HG02938 (cell line): Measurements from ENCODE around the gene PPARA.

Experiments
- ATAC-seq: cut with Tn5 transposase; IDR thresholded peaks from one replicate; pipeline ENCODE4 v1.9.1; 2021; ENCODE audit warnings: mild to moderate bottlenecking, moderate library complexity; ENCODE audit not compliant: unreplicated experiment

PPARA gene

GRCh38 chr22:46202897-46203600 lies 52.7 kb downstream of the PPARA start:
- ATAC-seq: no peak

GRCh38 chr22:46203601-46203980 lies 53.3 kb downstream of the PPARA start:
- ATAC-seq: no peak

- ATAC-seq: no peak
Observed at GRCh38 chr22:46209262-46209661, 58.9 kb downstream of the PPARA start.

DNA sequence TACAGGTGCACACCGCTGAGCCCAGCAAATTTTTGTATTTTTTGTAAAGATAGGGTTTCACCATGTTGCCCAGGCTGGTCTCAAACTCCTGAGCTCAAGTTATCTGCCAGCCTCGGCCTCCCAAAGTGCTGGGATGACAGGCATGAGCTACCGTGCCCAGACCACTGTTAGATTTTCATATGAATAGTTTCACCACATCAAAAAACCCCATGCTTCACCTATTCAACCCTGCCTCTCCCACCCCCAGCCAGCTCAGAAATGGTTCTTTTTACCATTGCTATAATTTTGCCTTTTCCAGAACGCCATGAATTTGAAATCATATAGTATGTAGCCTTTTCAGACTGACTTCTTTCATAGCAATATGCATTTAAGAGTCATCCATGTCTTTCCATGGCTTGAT lies 61.9 kb downstream of the PPARA start:
- no peak for ATAC-seq

DNA sequence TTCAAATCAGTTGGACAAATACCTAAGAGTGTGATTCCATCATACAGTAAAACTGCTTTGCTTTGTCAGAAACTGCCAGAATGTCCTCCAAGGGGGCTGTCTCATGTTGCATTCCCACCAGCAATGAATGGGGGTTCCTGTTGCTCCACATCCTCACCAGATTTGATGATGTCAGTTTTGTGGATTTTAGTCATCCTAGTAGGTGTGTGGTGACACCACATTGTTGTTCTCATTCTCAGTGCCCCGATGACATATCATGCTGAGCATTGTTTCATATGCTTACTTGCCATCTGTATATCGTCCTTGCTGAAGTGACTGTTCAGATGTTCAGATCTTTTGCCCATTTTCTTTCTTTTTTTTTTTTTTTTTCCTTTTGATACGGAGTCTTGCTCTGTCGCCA lies 62.7 kb downstream of the PPARA start:
- no peak for ATAC-seq

- ATAC-seq: no peak
Observed at GRCh38 chr22:46214149-46214548, 63.8 kb downstream of the PPARA start.

- no peak for ATAC-seq
Observed at GRCh38 chr22:46214616-46215015, 64.3 kb downstream of the PPARA start.

- ATAC-seq: no peak
Observed at GRCh38 chr22:46219636-46220035, 69.3 kb downstream of the PPARA start.

DNA sequence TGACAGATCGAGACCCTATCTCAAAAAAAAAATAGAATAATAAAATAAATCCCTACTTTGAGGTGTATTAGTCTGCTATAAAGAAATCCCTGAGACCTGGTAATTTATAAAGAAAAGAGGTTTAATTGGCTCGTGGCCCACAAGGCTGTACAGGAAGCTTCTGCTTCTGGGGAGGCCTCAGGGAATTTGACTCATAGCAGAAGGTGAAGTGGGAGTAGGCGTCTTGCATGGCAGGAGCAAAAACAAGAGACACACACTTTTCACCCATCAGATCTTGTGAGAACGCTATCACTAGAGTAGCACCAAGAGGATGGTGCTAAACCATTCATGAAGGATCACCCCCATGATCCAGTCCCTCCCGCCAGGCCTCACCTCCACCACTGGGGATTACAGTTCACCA lies 70.6 kb downstream of the PPARA start:
- no peak for ATAC-seq

- no peak for ATAC-seq
Observed at GRCh38 chr22:46224044-46224897, 73.9 kb downstream of the PPARA start.

DNA sequence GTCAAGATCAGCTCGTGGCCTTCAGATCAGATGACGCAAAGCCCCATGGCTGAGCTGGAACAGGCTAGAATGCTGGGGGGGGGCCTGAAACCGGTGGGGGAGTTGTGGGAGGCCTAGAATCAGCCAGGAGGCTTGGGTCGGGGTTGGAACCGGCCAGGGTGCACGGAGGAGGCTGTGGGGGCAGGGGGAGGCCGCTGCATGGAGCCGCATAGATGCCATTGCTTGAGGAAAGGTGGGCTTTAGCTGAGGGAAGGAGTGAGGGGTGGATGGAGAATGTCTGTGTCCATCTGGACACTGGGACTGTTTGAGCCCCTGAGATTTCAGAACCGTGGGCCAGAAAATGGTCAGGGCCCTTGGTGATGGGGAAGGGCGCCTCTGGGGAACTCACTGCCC lies 74.6 kb downstream of the PPARA start:
- no peak for ATAC-seq

GRCh38 chr22:46225631-46226030 lies 75.3 kb downstream of the PPARA start:
- no peak for ATAC-seq

GRCh38 chr22:46226577-46226976 lies 76.3 kb downstream of the PPARA start:
- ATAC-seq: no peak

DNA sequence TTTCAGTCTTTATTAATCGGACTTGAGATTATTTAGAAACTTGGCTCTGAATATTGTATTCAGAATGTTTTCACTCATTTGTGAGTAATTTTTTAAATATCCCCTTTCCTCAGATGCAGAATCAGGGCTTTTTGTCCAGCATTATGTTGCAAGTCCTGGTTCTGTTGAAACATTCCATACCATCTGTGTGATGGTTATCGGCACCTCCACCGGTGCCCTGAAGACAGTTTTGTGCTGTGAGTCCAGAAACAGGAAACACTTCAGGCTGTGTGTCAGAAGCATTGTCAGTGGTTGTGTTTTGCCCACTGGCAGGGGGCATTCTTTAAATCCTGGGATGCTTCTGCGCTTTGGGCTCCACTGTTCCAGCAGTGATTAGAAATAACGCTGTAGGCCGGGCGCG lies 79.4 kb downstream of the PPARA start:
- ATAC-seq: no peak

DNA sequence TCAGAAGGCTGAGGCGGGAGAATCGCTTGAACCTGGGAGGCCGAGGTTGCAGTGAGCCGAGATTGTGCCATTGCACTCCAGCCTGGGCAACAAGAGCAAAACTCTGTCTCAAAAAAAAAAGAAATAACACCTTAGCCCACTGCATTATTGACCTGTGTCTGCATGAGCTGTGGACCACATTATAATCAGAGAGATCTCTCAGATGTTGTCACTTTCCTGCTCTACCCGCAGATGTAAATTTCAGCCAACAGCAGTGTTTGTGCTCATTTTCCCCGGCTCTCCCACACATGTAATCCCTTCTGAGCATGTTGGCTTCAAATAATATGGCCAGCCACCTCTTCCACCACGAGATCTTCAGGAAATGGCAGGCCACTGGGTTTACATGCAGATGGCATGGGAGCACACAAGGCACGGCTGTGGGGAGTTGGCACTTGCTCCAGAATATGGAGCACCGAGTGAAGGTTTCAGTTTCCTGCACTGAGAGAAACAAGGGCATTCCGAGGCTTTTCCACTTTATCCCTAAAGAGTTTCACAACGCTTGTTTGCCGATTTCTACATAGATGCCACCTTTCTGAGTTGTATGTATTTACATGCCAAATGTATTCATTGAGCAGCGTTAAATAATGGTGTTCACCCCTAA lies 80.1 kb downstream of the PPARA start:
- ATAC-seq: no peak

DNA sequence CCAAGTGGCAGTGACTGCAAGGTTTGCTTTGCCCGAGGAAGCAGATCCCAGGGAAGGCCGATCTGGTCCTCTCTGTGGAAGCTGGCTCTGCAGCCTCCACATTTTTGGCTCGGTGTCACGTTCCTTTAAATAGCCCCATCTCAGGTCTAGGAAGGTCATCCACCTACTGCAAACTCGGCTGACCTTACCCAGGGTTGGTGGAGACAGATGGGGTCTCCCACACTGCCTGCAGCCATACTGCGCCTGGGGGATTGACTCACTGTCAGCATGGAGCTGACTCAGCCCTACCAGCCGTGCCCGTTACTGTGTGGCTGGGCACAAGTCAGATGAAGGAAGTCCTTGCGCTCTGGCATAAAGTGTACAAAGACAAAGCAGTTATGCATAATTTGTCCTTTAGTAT lies 82.9 kb downstream of the PPARA start:
- no peak for ATAC-seq

- no peak for ATAC-seq
Observed at GRCh38 chr22:46234969-46235368, 84.6 kb downstream of the PPARA start.

DNA sequence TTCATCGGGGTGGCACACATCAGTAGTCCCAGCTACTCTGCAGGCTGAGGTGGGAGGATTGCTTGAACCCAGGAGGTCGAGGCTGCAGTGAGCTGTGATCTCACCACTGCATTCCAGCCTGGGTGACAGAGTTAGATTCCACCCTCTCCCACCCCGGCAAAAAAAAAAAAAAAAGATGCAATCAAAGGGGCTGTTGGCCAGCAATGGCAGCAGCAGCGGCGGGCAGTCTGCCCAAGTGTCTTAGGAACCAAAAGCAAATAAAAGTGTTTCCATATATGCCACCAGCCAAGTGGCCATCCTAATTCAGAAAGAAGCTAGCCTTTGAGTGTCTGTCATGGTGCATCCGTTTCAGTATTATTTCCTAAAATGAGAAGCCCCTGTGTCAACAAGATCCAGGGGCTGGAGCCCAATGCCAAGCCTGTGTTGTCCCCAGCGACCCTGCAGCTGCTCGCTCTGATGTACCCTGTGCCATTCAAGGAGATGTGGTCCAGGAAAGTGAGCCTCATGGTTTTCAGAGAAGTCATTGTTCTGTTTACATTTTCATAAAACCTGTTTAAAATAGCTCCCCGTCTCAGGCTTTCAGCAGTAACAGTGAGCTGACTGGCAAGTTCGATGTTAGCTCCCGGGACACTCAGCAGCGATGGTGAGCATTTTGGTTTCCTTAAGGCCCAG lies 87.3 kb downstream of the PPARA start:
- no peak for ATAC-seq

GRCh38 chr22:46238541-46238940 lies 88.2 kb downstream of the PPARA start:
- ATAC-seq: no peak

- no peak for ATAC-seq
Observed at GRCh38 chr22:46239261-46240048, 89.1 kb downstream of the PPARA start.

DNA sequence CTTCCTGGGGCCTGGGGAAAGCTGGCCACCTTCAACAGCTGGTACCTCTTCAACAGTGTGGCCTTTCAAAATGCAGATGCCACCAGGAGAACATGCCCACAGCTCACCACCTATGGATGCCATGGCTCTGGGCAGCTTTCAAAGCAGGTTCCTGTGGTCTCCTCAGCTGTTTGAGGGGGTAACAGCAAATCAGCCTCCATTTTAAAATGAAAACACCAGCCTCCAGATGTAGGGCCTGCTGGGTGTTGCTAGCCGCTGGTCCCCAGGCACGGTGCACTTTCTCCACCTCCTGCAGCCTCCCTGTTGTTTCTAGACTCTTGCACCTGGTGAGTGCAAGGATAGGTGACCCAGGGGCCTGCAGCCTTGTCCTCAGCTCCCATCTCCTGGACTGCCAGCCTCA lies 89.7 kb downstream of the PPARA start:
- ATAC-seq: no peak
